22Rv1 (cell line): ENCODE measurements around the gene GLI1.

ENCODE experiments used
- H3K27ac ChIP-seq: fragments of 450-650 bp; 2 replicates; pipeline ENCODE4 v1.5.1; 2017
- CTCF ChIP-seq: fragments of 450-650 bp; IDR thresholded peaks from 2 replicates; pipeline ENCODE4 v1.5.1; 2017; ENCODE audit warnings: mild to moderate bottlenecking
- ZFX ChIP-seq: fragments of 450-650 bp; IDR thresholded peaks from 2 replicates; pipeline ENCODE4 v1.6.1; 2017; ENCODE audit warnings: antibody characterized with exemption, borderline replicate concordance

GLI1 gene

GRCh38 chr12:57469296-57470164, 9.9 kb downstream of the GLI1 start:
- TF ChIP-seq CTCF (no peak), ZFX (no peak)
- no peak overlapping the region for H3K27ac ChIP-seq

GRCh38 chr12:57470286-57470969, 10.8 kb downstream of the GLI1 start:
- no peak overlapping the region for H3K27ac ChIP-seq
- TF ChIP-seq CTCF: no peak
- TF ChIP-seq ZFX: no peak

- TF ChIP-seq CTCF: no peak
- TF ChIP-seq ZFX: no peak
- H3K27ac ChIP-seq: no peak overlapping the region
These were observed 11.5 kb downstream of the GLI1 start for GRCh38 chr12:57470970-57471656.

- TF ChIP-seq ZFX (no peak), CTCF (no peak)
- no peak overlapping the region for H3K27ac ChIP-seq
These were observed 12.1 kb downstream of the GLI1 start for GRCh38 chr12:57471661-57472060.

- no peak overlapping the region for H3K27ac ChIP-seq
- TF ChIP-seq ZFX: no peak
- no peak for TF ChIP-seq CTCF
These were observed 12.8 kb downstream of the GLI1 start for GRCh38 chr12:57472391-57472790.

- TF ChIP-seq ZFX (no peak), CTCF (no peak)
- H3K27ac ChIP-seq: no peak overlapping the region
These were observed 13.8 kb downstream of the GLI1 start for GRCh38 chr12:57473392-57473791.
